GM19025 (cell line): ENCODE data around the gene DNER.

Experiments used
- ATAC-seq: cut with Tn5 transposase; IDR thresholded peaks from one replicate; pipeline ENCODE4 v1.9.1; 2021; ENCODE audit warnings: mild to moderate bottlenecking, low read depth, moderate library complexity; ENCODE audit not compliant: unreplicated experiment

DNER gene

DNA sequence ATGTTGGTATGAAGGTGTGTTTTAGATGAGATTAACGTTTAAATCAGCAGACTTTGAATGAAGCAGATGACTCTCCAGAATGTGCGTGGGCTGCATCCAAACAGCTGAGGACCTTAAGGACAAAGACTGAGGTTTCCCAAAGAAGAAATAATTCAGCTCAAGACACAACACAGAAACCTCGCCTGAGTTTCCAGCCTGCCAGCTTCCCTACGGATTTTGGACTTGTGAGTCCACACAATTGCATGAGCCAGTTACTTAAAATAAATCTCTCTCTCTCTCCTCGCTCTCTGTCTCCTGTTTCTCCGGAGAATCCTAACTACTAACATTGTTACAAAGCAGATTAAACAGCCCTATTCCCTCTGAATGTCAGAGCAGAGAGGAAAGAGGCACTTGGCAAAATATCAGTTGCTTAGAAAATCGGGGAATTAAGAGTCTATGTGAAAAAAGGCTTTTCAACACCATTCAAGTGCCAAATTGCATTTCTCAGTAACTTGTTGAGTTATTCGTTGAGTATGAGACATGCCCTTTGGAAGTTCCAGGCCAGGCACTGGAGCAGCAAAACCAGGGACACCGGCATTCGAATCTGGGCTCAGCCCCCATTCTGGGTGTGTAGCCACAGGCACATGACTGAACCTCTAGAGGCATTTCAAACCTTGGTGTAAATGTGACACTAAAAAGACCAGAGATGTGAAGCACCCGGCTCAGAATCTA is 268.7 kb downstream of the DNER start:
- no peak for ATAC-seq

DNA sequence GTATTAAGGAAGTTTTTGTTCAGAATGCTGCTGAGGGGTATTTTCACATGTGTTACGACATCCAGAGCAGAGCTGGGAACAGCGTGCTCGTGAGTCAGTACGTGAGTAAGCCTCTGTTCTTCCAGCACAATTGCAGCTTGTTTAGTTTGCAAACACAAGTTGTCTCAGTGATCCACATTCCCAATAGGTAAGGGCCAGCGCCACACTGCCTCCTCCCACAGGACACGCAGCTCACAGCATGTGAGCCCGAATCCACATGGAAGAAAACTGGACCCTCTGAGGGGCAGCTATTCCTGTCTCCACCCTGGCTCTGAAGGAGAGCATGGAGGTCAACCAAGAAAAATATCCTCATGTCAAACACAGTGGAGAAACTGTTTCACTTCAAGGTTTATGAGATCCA is 269.3 kb downstream of the DNER start:
- no peak for ATAC-seq

DNA sequence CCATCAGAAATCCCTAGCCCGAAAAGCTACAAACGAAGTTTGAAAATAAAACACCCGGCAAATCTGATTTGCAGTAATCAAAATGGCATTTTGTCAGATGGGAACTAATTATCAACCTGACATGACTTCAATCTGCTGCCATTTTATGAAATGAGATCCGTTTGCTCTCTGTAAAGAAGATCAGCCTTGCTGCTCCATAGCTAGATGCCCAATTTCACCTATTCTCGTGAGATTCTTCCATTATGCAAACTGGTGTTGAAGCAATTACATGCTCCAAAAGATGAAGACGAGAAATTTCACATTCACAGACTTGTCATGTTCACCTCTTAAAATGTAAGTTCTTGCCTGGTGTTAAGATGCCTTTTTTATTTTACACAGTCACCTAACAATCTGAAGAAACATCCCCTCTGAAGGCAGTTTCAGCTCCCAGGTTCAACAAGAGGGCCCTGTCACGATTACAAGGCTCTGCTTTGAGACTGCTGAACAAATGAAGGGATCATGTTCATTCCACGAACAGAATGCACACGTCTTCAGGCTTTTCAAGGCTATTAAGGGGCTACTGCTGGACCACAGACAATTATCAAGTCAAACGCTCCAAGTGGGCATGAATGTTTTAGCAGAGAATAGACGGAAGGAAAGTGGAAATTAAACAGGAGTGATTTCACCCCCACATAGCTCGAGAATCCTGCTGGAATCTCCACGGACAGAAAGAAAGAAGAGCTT is 270.6 kb downstream of the DNER start:
- no peak for ATAC-seq

DNA sequence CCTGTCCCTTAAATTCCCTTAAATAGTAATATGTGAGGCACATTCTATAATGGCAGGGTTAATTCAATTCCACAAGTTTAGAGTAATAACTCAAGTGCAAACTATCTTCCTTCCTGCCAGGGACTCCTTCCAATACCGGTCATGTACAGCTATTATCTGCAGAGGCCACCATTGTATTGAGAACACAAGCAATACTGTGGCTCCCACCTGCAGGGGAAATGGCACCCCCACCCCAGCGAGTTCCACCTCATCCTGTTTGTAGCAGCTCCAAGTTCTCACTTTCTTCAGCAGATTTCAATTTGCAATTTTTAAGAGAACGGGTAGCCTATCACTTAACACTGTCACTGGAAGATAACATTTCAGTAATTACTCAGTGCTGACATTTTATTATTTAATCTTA is 271.2 kb downstream of the DNER start:
- ATAC-seq: no peak

DNA sequence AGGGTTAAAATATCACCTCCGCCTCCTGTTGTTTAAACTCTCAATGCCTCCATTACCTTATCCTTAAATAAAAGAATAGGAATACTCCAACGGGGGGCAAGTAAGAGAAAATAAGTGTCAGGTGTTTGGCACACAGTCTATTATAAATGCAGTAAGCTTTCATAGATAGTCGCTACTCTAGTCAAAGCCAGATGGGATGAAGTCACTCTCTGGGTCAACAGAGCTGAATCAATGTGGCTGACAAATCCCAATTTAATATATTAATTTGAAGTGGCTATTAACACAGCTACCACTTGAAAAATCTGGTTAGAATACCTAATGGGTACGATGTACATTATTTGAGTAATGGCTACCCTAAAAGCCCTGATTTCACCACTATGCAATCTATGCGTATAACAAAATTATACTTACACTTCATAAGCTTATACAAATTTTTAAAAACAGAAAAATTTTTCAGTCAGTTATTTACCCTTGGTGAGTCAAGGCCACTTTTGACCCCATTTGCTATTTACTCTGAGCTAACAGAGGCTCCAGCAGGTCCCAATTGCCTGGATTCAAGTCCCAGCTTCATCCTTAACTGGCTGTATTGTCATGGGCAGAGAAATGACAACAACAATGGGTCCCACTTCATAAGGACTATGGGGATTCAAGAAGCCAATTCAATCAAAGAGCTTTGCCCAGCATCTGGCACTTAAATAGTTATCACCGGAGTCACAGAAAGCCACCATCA is 275.8 kb downstream of the DNER start:
- ATAC-seq: no peak

DNA sequence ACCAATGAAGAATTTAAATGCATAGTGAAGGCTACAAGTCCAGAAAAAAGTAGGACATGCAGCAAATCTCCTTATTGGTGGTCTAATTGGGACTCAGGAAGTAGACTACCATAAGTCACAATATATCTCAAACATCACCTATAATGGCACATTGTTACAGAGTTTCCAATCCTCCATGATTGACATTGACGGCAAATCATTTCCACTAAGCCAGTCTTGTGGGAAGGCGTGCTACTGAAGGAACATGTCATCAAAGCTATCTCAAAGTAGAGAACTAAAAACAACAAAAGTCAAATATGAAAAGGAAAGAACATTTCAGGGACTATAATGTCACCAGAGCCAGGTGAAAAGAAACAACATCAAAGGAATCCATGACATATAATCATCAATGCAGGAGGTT is 276.9 kb downstream of the DNER start:
- ATAC-seq: no peak

DNA sequence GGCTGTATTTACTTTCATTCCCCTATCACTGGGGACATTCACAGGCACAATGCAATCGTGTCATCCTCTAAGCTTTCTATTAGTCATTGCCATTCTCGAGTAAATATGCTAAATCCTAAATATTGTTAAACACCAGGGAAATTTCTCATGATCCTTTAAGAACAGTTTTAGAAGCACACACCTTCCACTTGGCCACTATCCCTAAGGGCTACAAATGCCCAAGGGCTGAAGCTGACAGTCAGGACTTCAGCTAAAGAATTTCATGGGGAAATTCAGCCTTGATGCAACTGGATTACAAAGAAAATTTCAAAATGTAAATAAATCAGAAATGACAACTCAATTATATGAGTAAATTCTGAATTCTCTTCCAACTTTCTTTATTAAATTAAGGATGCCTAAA is 280.2 kb downstream of the DNER start:
- no peak for ATAC-seq

DNA sequence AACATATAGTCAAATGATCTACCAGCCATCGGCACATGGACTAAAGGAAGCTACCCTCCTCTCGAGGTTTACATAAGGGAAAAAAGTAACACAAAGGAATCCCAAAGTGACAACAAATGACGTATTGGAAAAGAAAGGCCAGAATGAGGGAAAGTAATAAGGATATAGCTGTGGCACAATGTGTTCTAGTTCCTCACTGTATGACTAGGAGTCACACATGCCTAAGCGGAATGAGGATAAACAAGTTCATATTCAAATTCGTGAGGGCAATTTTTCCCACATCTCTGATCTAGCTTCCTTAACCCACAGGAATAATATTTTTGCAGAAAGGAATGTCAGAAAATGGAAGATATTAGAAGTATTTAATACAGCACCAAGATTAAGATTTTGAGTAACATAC is 281.0 kb downstream of the DNER start:
- ATAC-seq: no peak

DNA sequence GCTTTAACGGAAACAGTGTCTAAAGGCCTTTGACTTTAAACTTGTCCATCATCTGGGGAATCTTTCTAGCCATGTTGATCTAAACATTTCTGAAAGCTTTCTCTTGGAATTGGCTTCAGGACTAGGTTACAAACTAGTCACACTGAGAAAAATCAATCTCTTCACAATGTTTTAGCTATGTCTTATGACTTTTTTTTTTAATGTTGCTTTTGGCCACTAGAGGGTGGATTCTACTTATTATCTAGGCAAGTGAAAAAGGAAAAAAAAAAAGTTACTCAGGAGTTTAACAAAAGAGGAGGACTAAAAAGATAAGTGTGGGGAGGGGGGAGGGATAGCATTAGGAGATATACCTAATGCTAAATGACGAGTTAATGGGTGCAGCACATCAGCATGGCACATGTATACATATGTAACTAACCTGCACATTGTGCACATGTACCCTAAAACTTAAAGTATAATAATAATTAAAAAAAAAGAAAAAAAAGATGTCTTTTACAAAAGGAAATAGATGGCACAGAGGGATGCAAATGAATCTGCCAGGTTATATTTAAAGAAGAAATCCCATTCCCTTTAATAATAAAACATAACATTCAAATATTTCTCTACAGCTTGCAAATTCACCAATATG is 282.9 kb downstream of the DNER start:
- no peak for ATAC-seq

DNA sequence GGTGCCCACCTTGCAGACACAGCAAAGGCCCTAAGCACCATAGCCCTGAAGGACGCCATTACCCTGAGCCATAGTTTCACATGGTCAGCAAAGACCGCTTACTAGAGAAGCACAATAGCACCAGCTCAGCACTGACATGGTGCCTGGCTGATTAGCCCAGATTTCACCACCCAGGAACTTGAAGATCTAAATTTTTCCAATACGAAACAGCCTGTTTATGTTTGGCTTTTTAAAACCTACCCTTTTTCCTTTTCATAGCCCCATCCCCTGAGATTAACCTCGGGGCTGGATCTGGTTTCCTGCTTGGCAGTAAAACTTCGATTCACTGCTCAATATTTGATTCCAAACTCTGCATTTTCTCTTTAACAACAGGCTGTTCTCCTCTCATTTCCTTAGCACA is 284.8 kb downstream of the DNER start:
- ATAC-seq: no peak

DNA sequence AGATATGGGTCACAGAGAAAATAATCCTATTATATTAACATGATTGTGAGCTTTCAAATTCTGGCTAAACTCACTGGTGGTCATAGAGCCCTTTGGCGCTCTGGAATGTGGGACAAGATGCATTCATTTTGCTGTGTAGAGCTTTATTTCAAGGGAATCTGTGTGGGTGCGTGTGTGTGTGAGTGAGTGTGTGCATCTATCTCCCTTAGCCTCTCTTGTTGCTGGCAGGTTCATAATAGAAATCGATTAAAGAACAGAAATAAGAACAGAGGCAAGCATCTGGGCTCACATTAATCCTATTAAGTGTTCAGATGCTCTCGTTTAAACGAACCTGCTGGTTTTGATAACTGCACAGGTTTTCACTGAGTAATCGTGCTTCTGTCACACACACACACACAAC is 287.9 kb downstream of the DNER start:
- ATAC-seq: no peak

DNA sequence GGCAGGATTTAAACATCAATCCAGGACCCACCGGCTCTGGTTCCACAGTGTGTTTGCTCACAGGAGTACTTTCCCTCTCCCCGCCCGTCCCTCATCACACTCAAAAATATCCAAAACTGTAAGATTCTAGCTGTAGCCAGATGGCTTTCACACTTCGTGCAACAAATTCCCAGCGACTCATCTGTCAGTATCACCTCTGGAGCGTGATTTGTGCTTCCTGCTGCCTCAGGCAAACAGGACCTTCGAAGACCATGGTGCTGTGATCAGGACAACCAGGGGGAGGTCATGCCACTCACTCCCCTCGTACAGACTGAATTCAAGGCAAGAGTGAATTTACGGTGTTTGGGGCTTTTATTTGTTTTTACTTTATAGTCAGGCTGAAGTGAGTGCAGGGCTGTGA is 288.8 kb downstream of the DNER start:
- ATAC-seq: no peak

DNA sequence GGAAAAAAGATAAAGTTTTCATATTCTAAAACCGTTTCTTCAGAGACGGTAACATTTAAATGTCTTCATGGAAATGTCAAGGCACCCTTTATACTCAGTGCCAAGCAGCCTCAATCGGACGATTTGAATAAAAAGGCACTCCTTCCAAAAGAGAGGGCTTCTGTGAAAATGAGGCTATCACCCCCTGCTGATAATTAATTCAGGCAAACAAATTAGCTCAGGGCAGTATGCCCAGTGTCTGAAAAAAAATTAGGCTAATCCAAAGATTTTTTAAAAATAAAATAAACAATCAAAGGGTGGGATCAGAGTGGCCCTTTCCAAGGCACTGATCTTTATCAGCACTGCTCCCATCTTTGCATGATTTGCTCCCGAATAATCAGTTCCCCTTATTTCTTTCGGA is 292.3 kb downstream of the DNER start:
- no peak for ATAC-seq

DNA sequence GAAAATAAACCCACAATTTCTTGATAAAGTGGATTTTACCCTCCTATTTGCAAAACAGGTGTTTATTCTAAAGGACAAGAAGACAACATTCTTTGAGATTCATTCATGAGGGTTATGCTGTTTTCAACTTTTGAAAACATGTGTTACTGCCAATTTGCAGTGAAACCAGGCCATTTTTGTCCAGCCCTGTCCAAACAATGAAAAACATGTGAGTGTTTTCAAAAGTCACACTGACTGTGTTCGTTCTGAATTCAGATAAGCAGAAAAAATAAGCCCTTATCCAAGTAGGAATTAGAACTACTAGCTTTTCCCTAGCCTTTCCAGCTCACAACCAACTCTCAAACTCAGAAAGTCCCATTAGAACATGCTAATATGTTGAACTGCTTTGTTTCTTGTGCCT is 295.2 kb downstream of the DNER start:
- ATAC-seq: no peak

DNA sequence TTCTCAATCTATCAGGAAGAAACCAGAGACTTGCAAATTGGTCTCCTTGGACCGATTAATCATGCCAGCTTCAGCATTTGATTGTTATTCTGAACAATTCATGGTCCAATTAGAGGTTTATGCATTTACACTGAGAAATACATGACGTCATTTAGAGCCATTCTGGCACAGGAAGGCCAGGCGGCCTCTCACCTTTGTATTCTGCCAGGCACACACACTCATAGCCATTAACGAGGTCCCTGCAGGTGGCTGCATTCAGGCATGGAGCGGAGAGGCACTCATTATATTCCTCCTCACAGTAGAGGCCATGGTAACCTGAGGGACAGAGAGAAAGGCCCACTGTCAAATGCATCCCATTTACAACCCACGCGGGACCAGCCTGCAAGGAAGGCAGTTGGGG is 296.4 kb downstream of the DNER start:
- no peak for ATAC-seq

DNA sequence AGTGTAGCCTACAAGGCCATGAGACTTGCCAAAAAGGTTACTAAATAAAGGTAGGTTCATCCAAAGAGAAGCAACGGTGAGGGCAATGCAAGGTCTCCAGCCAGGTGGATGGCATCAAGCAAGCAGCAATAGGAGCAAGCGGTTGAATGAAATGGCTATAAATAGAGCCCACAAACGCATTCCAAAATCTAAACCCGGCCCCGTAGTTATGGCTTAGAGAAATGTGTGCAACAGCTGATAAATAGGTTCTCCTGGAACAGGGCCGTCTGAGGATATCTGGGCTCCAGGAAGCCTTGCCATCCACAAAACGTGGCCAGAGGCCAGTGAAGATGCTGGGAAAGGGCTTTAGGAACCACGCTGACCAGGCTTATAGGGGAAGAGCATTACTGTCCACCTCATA is 297.2 kb downstream of the DNER start:
- no peak for ATAC-seq

DNA sequence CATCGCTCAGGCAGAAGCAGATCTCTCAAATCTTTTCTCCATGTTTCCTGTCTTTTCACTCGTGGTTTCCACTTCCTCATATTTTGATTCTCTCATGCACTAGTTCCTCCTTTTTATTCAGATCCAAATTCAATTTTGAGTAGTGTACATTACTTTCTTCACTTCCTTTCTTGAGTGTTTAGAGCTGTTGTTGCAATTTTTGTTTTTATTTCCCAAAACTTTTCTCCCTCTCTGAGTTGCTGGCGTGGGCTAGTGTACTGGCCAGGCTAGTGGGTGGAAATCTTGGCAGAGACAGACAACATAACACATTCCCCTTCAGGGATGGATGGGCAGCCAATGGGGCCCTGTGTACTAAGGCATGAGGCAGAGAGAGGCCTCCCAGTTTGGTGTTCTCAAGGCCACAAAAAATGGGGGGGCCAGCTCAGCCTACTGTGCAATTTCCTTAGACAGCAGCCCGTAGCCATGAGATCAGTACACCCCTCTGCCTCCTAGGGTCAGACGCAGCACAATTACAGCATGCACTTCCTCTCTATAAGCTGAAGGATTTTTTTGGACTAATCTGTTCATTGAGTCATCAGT is 298.1 kb downstream of the DNER start:
- no peak for ATAC-seq

DNA sequence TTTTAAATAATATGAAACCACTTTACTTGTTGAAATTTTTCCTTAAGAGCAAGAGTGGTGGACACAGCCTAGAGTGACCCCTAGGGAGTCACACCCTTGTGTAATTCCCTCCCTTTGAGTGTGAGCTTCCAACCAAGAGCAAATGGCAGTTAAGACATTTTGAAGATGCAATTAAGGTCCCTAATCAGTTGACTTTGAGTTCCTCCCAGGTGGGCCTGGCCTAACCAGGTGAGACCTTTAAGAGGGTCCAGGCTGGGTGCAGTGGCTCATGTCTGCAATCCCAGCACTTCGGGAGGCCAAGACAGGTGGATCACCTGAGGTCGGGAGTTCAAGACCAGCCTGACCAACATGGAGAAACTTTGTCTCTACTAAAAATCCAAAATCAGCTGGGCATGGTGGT is 299.7 kb downstream of the DNER start:
- ATAC-seq: no peak

DNA sequence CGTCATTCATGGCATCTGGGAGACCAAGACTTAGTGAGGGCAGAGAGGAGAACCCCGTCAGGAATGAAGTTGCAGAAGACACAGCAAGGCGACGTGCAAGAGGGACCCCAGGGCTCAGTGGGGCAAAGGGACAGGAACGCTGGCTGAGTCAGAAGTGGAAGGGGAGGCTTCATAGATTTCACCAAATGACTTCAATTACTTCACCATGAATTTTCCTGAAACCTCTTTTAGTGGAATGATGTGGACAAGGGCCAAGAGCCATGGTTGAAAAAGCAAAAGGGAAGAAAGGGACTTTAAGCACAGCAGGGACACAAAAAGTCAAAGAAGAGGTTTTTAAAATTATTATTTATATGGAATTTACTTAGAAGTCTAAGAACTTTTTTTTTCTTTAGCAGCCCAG is 301.7 kb downstream of the DNER start:
- ATAC-seq: no peak

DNA sequence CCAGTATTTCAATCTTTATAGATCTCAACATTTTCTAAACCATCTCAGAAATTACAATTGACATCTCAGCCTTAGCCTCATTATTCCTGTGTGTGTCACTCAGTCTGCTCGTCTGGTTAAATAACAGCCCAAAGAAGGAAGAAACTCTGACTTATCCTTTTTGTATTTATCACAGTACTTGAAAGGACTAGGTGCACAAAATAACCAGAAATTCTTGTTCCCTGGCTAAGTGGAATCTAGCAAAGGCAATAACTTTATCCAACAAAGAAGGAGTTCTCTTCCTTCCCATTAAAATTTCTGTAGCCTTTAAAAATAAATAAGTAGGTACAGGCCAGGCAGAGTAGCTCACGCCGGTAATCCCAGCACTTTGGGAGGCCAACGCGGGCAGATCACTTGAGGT is 303.4 kb downstream of the DNER start:
- ATAC-seq: no peak

DNA sequence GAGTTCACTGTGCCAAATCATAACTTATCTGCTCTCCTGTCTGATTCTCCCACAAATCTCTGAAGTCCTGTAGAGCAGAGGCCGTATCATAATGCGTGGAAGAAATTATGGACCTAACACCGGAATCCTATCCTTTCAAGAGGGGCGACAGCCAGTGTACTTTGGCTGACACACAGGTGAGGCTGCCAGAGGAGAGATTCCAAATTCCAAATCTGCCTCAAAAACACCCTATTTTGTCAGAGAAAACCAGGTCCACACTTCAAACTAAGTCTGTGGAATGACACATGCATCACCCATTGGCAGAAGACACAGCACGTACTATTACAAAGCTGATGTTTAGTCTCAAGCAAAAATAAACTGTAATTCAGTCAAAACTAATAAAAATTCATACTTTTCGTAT is 304.1 kb downstream of the DNER start:
- no peak for ATAC-seq
